ENCODE measurements around the gene NUP62CL.
"Not testable (repeated sequence)": the region's sequence is repeated elsewhere in the genome, so short reads cannot be mapped to it uniquely, and the experiment has no call there.

DNA sequence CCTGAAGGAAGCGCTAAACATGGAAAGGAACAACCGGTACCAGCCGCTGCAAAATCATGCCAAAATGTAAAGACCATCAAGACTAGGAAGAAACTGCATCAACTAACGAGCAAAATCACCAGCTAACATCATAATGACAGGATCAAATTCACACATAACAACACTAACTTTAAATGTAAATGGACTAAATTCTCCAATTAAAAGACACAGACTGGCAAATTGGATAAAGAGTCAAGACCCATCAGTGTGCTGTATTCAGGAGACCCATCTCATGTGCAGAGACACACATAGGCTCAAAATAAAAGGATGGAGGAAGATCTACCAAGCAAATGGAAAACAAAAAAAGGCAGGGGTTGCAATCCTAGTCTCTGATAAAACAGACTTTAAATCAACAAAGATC lies 48.6 kb downstream of the NUP62CL start:
- TF ChIP-seq POLR2A, POLR2AphosphoS5 (IDR thresholded peaks at IDR 0.05; ENCODE audit: low read depth, low read length): not testable (repeated sequence)
